GM19372 (cell line): ENCODE data around the gene FOXL2.

Source experiments
- ATAC-seq: cut with Tn5 transposase; IDR thresholded peaks from one replicate; pipeline ENCODE4 v1.9.1; 2021; ENCODE audit warnings: mild to moderate bottlenecking, low read depth, moderate library complexity; ENCODE audit not compliant: unreplicated experiment

The FOXL2 gene

GRCh38 chr3:138898708-138899107 is 48.2 kb downstream of the FOXL2 start:
- ATAC-seq: no peak

GRCh38 chr3:138898301-138898700 is 48.6 kb downstream of the FOXL2 start:
- no peak for ATAC-seq
